Liver (tissue), 9 donors: ENCODE data around the gene KCNK10. TPM values are rescaled to one million over a fixed set of nuclear protein-coding genes. Genes with fewer than 3 reads are reported as not detected.

ENCODE experiments used
- DNase-seq: peaks from one replicate; pipeline ENCODE4 v3.0.0-alpha.2; 2017; ENCODE audit warnings: low spot score
- H3K27ac ChIP-seq, 2 donors: one replicate each; pipeline ENCODE4 v1.7.0; 2013; ENCODE audit warnings: inconsistent platforms in 2 of 2, low read length in 2 of 2, control low read depth in 1 of 2, low read depth in 1 of 2, mild to moderate bottlenecking in 1 of 2
- H3K27me3 ChIP-seq, 4 donors: one replicate each; pipeline versions ENCODE4 v1.6.1 to v1.7.0; 2013; ENCODE audit warnings: low read length in 3 of 4, inconsistent platforms in 1 of 4, mild to moderate bottlenecking in 1 of 4, moderate library complexity in 1 of 4; ENCODE audit not compliant: control insufficient read depth in 4 of 4, insufficient read depth in 4 of 4
- H3K36me3 ChIP-seq, 4 donors: one replicate each; pipeline versions ENCODE4 v1.6.1 to v1.7.0; 2013; ENCODE audit warnings: low read length in 3 of 4, mild to moderate bottlenecking in 3 of 4, low read depth in 1 of 4, moderate library complexity in 1 of 4; ENCODE audit not compliant: control insufficient read depth in 4 of 4, insufficient read depth in 3 of 4
- H3K4me1 ChIP-seq, 4 donors: one replicate each; pipeline versions ENCODE4 v1.6.1 to v1.7.0; 2013; ENCODE audit warnings: low read length in 3 of 4, mild to moderate bottlenecking in 3 of 4, moderate library complexity in 1 of 4; ENCODE audit not compliant: control insufficient read depth in 4 of 4, insufficient read depth in 4 of 4
- H3K4me3 ChIP-seq, 3 donors: one replicate each; pipeline versions ENCODE4 v1.6.1 to v1.7.0; 2013; ENCODE audit warnings: low read length in 3 of 3, control low read depth in 1 of 3, low read depth in 1 of 3, mild to moderate bottlenecking in 1 of 3
- H3K9ac ChIP-seq, 2 donors: one replicate each; pipeline ENCODE4 v1.7.0; 2013; ENCODE audit warnings: low read length in 2 of 2, mild to moderate bottlenecking in 2 of 2, moderate library complexity in 2 of 2, control low read depth in 1 of 2, low read depth in 1 of 2
- H3K9me3 ChIP-seq, 4 donors: one replicate each; pipeline versions ENCODE4 v1.6.1 to v1.7.0; 2013; ENCODE audit warnings: low read length in 3 of 4; ENCODE audit not compliant: control insufficient read depth in 4 of 4
- EGR1 ChIP-seq, 2 donors: IDR thresholded peaks; 2 replicates each; pipeline ENCODE4 v1.6.1; 2016 to 2018; ENCODE audit warnings: antibody characterized with exemption in 2 of 2, low read depth in 2 of 2
- FOXA1 ChIP-seq: IDR thresholded peaks from 2 replicates; pipeline ENCODE4 v1.6.1; 2016; ENCODE audit warnings: antibody characterized with exemption
- FOXA2 ChIP-seq: IDR thresholded peaks from 2 replicates; pipeline ENCODE4 v1.6.1; 2016; ENCODE audit warnings: antibody characterized with exemption
- GABPA ChIP-seq, 2 donors: IDR thresholded peaks in 1 of 2; conservative IDR thresholded peaks in 1 of 2; 2 replicates each; pipeline ENCODE4 v1.6.1; 2016; ENCODE audit warnings: antibody characterized with exemption in 2 of 2, mild to moderate bottlenecking in 1 of 2, moderate library complexity in 1 of 2
- NR2F2 ChIP-seq: IDR thresholded peaks from 2 replicates; pipeline ENCODE4 v1.6.1; 2016; ENCODE audit warnings: antibody characterized with exemption
- RAD21 ChIP-seq, 2 donors: IDR thresholded peaks; 2 replicates each; pipeline ENCODE4 v1.6.1; 2016; ENCODE audit warnings: antibody characterized with exemption in 2 of 2, mild to moderate bottlenecking in 2 of 2
- SP1 ChIP-seq: IDR thresholded peaks from 2 replicates; pipeline ENCODE4 v1.6.1; 2018; ENCODE audit warnings: antibody characterized with exemption, mild to moderate bottlenecking
- TAF1 ChIP-seq: conservative IDR thresholded peaks from 2 replicates; pipeline ENCODE4 v1.6.1; 2016; ENCODE audit warnings: antibody characterized with exemption, mild to moderate bottlenecking
- WGBS: extraction: QIAGEN DNeasy Blood & Tissue Kit; methylation state at CpG from one replicate; pipeline ENCODE4 v1.1.7; 2013; 5-methylcytosine and 5-hydroxymethylcytosine counted together
- polyA plus RNA-seq, 2 donors: library from polyadenylated mRNA; stranded (reverse) in 1 of 2; unstranded in 1 of 2; fragments of 200-250 nt in 1 of 2; fragments of >200 nt in 1 of 2; fragmentation: Nextera tagmentation in 1 of 2; extraction: Ambion mirVana in 1 of 2; gene quantifications; one replicate each; pipeline versions ENCODE4 v1.2.1 to v1.2.3, GENCODE V29; 2013 to 2015
- total RNA-seq, 2 donors: library from RNA; depleted of rRNA; stranded (reverse); fragments of >200 nt; gene quantifications; one replicate each; pipeline ENCODE4 v1.2.3, GENCODE V29; 2014
- TF ChIP-seq, protein P1 (sequence below): IDR thresholded peaks from 2 replicates; pipeline ENCODE4 v1.6.1; 2016; ENCODE audit warnings: antibody characterized with exemption
- TF ChIP-seq, protein P2 (sequence below): IDR thresholded peaks from 2 replicates; pipeline ENCODE4 v1.6.1; 2016; ENCODE audit warnings: antibody characterized with exemption
- TF ChIP-seq, protein P3 (sequence below): IDR thresholded peaks from 2 replicates; pipeline ENCODE4 v1.6.1; 2016; ENCODE audit warnings: antibody characterized with exemption
- TF ChIP-seq, protein P4 (sequence below): IDR thresholded peaks from 2 replicates; pipeline ENCODE4 v1.6.1; 2016; ENCODE audit warnings: antibody characterized with exemption, mild to moderate bottlenecking
- donor health status: healthy.
- donor health status: healthy.
- donor health status: healthy.
- donor health status: healthy.
- donor health status: healthy.

The KCNK10 gene
- total and polyA plus RNA-seq, 4 donors = 0.05 TPM; not detected in 3

DNA sequence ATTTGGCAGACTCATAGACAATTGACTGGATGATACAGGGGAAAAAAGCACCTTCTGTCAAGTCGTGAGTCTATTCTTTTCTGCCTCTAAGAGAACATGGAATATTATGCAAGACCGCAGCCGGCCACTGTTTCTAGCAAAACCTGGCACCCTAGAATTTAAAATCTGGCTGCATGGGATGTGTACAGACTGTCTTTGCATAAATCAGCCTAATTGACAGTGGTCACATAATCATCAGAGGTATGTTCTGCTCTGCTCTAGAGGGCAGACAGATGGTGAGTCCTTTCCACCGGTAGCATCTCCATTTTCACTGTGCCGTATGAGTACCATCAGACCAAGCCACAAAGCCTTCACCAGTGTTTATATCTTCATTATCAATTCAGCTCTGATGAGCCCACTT lies 80.6 kb downstream of the KCNK10 start:
- peaks cover 0 to 4% (median under 1%) of the 10 kb centered on the region in 4 donors for H3K27me3 ChIP-seq
- H3K36me3 ChIP-seq = no peaks in the 10 kb centered on the region
- 89% methylated on average over 5 of the region's 5 CpGs for WGBS
- H3K9ac ChIP-seq = no peak overlapping the region
- H3K9me3 ChIP-seq = no peaks in the 10 kb centered on the region
- H3K4me3 ChIP-seq = no peak overlapping the region
- no peak for DNase-seq
- no peaks in the 10 kb centered on the region for H3K4me1 ChIP-seq
- no peak overlapping the region for H3K27ac ChIP-seq
- TF ChIP-seq RAD21 (IDR thresholded peaks at IDR 0.05) (no peak), EGR1 (IDR thresholded peaks at IDR 0.05; ENCODE audit: low read depth in 2 of 2) (no peak), TAF1 (no peak), NR2F2 (no peak), SP1 (no peak), GABPA (IDR thresholded peaks at IDR 0.05 in 1 of 2, conservative IDR thresholded peaks at IDR 0.05 in 1 of 2) (no peak)
- TF ChIP-seq, protein P1, sequence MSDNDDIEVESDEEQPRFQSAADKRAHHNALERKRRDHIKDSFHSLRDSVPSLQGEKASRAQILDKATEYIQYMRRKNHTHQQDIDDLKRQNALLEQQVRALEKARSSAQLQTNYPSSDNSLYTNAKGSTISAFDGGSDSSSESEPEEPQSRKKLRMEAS = no peak
- TF ChIP-seq, protein P2, sequence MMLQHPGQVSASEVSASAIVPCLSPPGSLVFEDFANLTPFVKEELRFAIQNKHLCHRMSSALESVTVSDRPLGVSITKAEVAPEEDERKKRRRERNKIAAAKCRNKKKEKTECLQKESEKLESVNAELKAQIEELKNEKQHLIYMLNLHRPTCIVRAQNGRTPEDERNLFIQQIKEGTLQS = no peak
- TF ChIP-seq, protein P3, sequence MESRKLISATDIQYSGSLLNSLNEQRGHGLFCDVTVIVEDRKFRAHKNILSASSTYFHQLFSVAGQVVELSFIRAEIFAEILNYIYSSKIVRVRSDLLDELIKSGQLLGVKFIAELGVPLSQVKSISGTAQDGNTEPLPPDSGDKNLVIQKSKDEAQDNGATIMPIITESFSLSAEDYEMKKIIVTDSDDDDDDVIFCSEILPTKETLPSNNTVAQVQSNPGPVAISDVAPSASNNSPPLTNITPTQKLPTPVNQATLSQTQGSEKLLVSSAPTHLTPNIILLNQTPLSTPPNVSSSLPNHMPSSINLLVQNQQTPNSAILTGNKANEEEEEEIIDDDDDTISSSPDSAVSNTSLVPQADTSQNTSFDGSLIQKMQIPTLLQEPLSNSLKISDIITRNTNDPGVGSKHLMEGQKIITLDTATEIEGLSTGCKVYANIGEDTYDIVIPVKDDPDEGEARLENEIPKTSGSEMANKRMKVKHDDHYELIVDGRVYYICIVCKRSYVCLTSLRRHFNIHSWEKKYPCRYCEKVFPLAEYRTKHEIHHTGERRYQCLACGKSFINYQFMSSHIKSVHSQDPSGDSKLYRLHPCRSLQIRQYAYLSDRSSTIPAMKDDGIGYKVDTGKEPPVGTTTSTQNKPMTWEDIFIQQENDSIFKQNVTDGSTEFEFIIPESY = no peak
- TF ChIP-seq, protein P4, sequence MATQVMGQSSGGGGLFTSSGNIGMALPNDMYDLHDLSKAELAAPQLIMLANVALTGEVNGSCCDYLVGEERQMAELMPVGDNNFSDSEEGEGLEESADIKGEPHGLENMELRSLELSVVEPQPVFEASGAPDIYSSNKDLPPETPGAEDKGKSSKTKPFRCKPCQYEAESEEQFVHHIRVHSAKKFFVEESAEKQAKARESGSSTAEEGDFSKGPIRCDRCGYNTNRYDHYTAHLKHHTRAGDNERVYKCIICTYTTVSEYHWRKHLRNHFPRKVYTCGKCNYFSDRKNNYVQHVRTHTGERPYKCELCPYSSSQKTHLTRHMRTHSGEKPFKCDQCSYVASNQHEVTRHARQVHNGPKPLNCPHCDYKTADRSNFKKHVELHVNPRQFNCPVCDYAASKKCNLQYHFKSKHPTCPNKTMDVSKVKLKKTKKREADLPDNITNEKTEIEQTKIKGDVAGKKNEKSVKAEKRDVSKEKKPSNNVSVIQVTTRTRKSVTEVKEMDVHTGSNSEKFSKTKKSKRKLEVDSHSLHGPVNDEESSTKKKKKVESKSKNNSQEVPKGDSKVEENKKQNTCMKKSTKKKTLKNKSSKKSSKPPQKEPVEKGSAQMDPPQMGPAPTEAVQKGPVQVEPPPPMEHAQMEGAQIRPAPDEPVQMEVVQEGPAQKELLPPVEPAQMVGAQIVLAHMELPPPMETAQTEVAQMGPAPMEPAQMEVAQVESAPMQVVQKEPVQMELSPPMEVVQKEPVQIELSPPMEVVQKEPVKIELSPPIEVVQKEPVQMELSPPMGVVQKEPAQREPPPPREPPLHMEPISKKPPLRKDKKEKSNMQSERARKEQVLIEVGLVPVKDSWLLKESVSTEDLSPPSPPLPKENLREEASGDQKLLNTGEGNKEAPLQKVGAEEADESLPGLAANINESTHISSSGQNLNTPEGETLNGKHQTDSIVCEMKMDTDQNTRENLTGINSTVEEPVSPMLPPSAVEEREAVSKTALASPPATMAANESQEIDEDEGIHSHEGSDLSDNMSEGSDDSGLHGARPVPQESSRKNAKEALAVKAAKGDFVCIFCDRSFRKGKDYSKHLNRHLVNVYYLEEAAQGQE = no peak

DNA sequence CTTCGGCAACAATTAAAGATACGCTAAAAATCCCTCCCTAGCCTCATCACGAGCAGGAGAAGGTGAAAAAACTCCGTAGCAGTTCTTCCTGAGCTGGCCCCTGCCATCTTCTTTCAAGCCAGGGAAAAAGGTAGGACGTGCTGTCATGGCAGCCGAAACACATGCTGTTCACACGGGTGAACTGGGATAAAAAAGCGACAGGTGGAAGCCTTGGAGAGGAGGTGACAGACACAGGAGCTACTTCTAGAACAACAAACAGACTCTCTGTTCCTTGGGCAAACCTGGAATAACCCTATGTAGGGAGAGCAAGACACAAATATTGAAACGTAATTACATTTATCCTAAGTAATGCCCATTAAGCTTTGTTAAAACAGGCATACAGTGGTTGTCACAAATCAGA lies 81.3 kb downstream of the KCNK10 start:
- DNase-seq = no peak
- H3K9ac ChIP-seq = no peak overlapping the region
- no peaks in the 10 kb centered on the region for H3K36me3 ChIP-seq
- H3K27ac ChIP-seq = no peak overlapping the region
- no peaks in the 10 kb centered on the region for H3K9me3 ChIP-seq
- H3K4me1 ChIP-seq = no peaks in the 10 kb centered on the region
- 87% methylated on average over 9 of the region's 9 CpGs for WGBS
- peaks cover 0 to 4% (median under 1%) of the 10 kb centered on the region in 4 donors for H3K27me3 ChIP-seq
- H3K4me3 ChIP-seq = no peak overlapping the region
- no peak for TF ChIP-seq FOXA2
- TF ChIP-seq FOXA1 = no peak
- no peak for TF ChIP-seq GABPA (IDR thresholded peaks at IDR 0.05 in 1 of 2, conservative IDR thresholded peaks at IDR 0.05 in 1 of 2)
- TF ChIP-seq, protein P2 = no peak
- no peak for TF ChIP-seq EGR1 (IDR thresholded peaks at IDR 0.05; ENCODE audit: low read depth in 2 of 2)
